Frontal cortex (tissue), 4 donors: ENCODE data around the gene RASL11B. TPM values are rescaled to one million over a fixed set of nuclear protein-coding genes. Genes with fewer than 3 reads are reported as not detected.
"Not testable (repeated sequence)": the region's sequence is repeated elsewhere in the genome, so short reads cannot be mapped to it uniquely, and the experiment has no call there.

Experiments used
- DNase-seq, 2 donors: peaks; one replicate each; pipeline ENCODE4 v3.0.0; 2012; ENCODE audit warnings: low spot score in 2 of 2
- FAIRE-seq: peaks from 2 replicates; lab custom pipeline; 2012; peaks lifted over from hg19 to GRCh38; lab: Jason Lieb, UNC
- total RNA-seq: library from RNA; depleted of rRNA; stranded (reverse); fragments of >200 nt; gene quantifications from one replicate; pipeline ENCODE4 v1.2.3, GENCODE V29; 2014
- donor health status: control.
- donor health status: control.
- donor health status: control.

The RASL11B gene
- total RNA-seq, result 19.2 TPM

GRCh38 chr4:52861879-52862616 is at the start of gene RASL11B:
Gene RASL11B (plus strand): TSS chr4:52862317. CDS start chr4:52862508, 191 bp downstream.
- FAIRE-seq (no peak), DNase-seq (peak; percentile 95 to 96)

GRCh38 chr4:52813546-52813945 is 48.6 kb upstream of the RASL11B start:
- FAIRE-seq, result no peak
- DNase-seq, result no peak

GRCh38 chr4:52822583-52822971 is 39.5 kb upstream of the RASL11B start:
- DNase-seq (no peak), FAIRE-seq (no peak)

GRCh38 chr4:52822972-52823701 is 39.0 kb upstream of the RASL11B start:
- FAIRE-seq (no peak), DNase-seq (no peak)

- FAIRE-seq (no peak), DNase-seq (no peak)
Observed at GRCh38 chr4:52823702-52824092, 38.4 kb upstream of the RASL11B start.

- FAIRE-seq, result no peak
- no peak for DNase-seq
Observed at GRCh38 chr4:52824270-52824602, 37.9 kb upstream of the RASL11B start.

- FAIRE-seq, result no peak
- no peak for DNase-seq
Observed at GRCh38 chr4:52824603-52825459, 37.3 kb upstream of the RASL11B start.

- no peak for DNase-seq
- FAIRE-seq, result no peak
Observed at GRCh38 chr4:52825460-52826090, 36.5 kb upstream of the RASL11B start.

GRCh38 chr4:52833941-52834525 is 28.1 kb upstream of the RASL11B start:
- DNase-seq (no peak), FAIRE-seq (no peak)

- FAIRE-seq, DNase-seq: not testable (repeated sequence)
Observed at GRCh38 chr4:52834641-52835456, 27.3 kb upstream of the RASL11B start.

GRCh38 chr4:52836120-52836519 is 26.0 kb upstream of the RASL11B start:
- no peak for FAIRE-seq
- no peak for DNase-seq

- FAIRE-seq (no peak), DNase-seq (no peak)
Observed at GRCh38 chr4:52836678-52837077, 25.4 kb upstream of the RASL11B start.

- FAIRE-seq, result no peak
- DNase-seq, result no peak
Observed at GRCh38 chr4:52837716-52838558, 24.2 kb upstream of the RASL11B start.

GRCh38 chr4:52838729-52839586 is 23.2 kb upstream of the RASL11B start:
- DNase-seq, result no peak
- no peak for FAIRE-seq

GRCh38 chr4:52840531-52841370 is 21.4 kb upstream of the RASL11B start:
- DNase-seq, result no peak
- FAIRE-seq, result no peak
